Duodenal mucosa (tissue), 2 donors: Measurements from ENCODE around the gene PCDH10.

Experiments
- H3K27ac ChIP-seq: one replicate; pipeline ENCODE4 v1.7.0; 2013; ENCODE audit warnings: low read depth, low read length
- H3K27me3 ChIP-seq, 2 donors: one replicate each; pipeline ENCODE4 v1.7.0; 2013; ENCODE audit warnings: low read length in 2 of 2, control low read depth in 1 of 2; ENCODE audit not compliant: insufficient read depth in 2 of 2, control insufficient read depth in 1 of 2
- H3K36me3 ChIP-seq, 2 donors: one replicate each; pipeline ENCODE4 v1.7.0; 2013; ENCODE audit warnings: low read length in 2 of 2, control low read depth in 1 of 2; ENCODE audit not compliant: insufficient read depth in 2 of 2, control insufficient read depth in 1 of 2
- H3K4me1 ChIP-seq, 2 donors: one replicate each; pipeline ENCODE4 v1.7.0; 2013; ENCODE audit warnings: low read length in 2 of 2, control low read depth in 1 of 2; ENCODE audit not compliant: insufficient read depth in 2 of 2, control insufficient read depth in 1 of 2
- H3K4me3 ChIP-seq, 2 donors: one replicate each; pipeline ENCODE4 v1.7.0; 2013; ENCODE audit warnings: low read length in 2 of 2, low read depth in 1 of 2
- H3K9ac ChIP-seq, 2 donors: one replicate each; pipeline ENCODE4 v1.7.0; 2013; ENCODE audit warnings: low read length in 2 of 2, low read depth in 1 of 2
- H3K9me3 ChIP-seq, 2 donors: one replicate each; pipeline ENCODE4 v1.7.0; 2013; ENCODE audit warnings: low read length in 2 of 2, control low read depth in 1 of 2; ENCODE audit not compliant: control insufficient read depth in 1 of 2

PCDH10 gene

GRCh38 chr4:133148690-133149363 is at the start of gene PCDH10:
PCDH10 (plus strand) TSS chr4:133149294; CDS start chr4:133150141, 847 bp downstream.
- Histone ChIP-seq H3K4me3 (peak within 1 kb of the TSS; percentile 40 to 58), H3K9me3 (peaks cover 0 to 4% of the 10 kb centered on the region in 2 donors), H3K36me3 (no peaks in the 10 kb centered on the region), H3K9ac (no peak within 1 kb of the TSS), H3K27me3 (peaks cover 44 to 78% of the 10 kb centered on the region in 2 donors), H3K27ac (no peak within 1 kb of the TSS), H3K4me1 (peaks cover 6 to 8% of the 10 kb centered on the region in 2 donors)

GRCh38 chr4:133102043-133102442 is 47.1 kb upstream of the PCDH10 start:
- no peak overlapping the region for H3K27ac ChIP-seq
- H3K36me3 ChIP-seq = no peaks in the 10 kb centered on the region
- H3K4me3 ChIP-seq = no peak overlapping the region
- H3K9ac ChIP-seq = no peak overlapping the region
- H3K9me3 ChIP-seq = no peaks in the 10 kb centered on the region
- H3K27me3 ChIP-seq = no peaks in the 10 kb centered on the region
- H3K4me1 ChIP-seq = no peaks in the 10 kb centered on the region

GRCh38 chr4:133102612-133103409 is 46.3 kb upstream of the PCDH10 start:
- H3K9me3 ChIP-seq = no peaks in the 10 kb centered on the region
- H3K27me3 ChIP-seq = no peaks in the 10 kb centered on the region

GRCh38 chr4:133112641-133113040 is 36.5 kb upstream of the PCDH10 start:
- H3K4me1 ChIP-seq = no peaks in the 10 kb centered on the region
- H3K27me3 ChIP-seq = no peaks in the 10 kb centered on the region
- H3K9me3 ChIP-seq = no peaks in the 10 kb centered on the region
- H3K4me3 ChIP-seq = no peak overlapping the region
- no peak overlapping the region for H3K27ac ChIP-seq
- no peaks in the 10 kb centered on the region for H3K36me3 ChIP-seq
- no peak overlapping the region for H3K9ac ChIP-seq

More at GRCh38 chr4:133102612-133103409, 46.3 kb upstream of the PCDH10 start:
- Histone ChIP-seq H3K9ac (no peak overlapping the region), H3K4me1 (no peaks in the 10 kb centered on the region), H3K36me3 (no peaks in the 10 kb centered on the region), H3K4me3 (no peak overlapping the region), H3K27ac (no peak overlapping the region)

GRCh38 chr4:133124746-133125145 is 24.3 kb upstream of the PCDH10 start:
- Histone ChIP-seq H3K9me3 (peaks cover 3 to 8% of the 10 kb centered on the region in 2 donors), H3K36me3 (no peaks in the 10 kb centered on the region), H3K4me1 (no peaks in the 10 kb centered on the region), H3K27ac (no peak overlapping the region), H3K9ac (no peak overlapping the region), H3K27me3 (no peaks in the 10 kb centered on the region), H3K4me3 (no peak overlapping the region)

GRCh38 chr4:133127500-133127899 is 21.6 kb upstream of the PCDH10 start:
- Histone ChIP-seq H3K27ac (no peak overlapping the region), H3K36me3 (no peaks in the 10 kb centered on the region), H3K27me3 (no peaks in the 10 kb centered on the region), H3K4me3 (no peak overlapping the region), H3K4me1 (no peaks in the 10 kb centered on the region), H3K9ac (no peak overlapping the region), H3K9me3 (peaks cover 3 to 8% of the 10 kb centered on the region in 2 donors)

- Histone ChIP-seq H3K27ac (no peak overlapping the region), H3K36me3 (no peaks in the 10 kb centered on the region)
These were observed 19.9 kb upstream of the PCDH10 start for GRCh38 chr4:133129237-133129636.

GRCh38 chr4:133130171-133130570 is 18.9 kb upstream of the PCDH10 start:
- no peak overlapping the region for H3K27ac ChIP-seq
- no peaks in the 10 kb centered on the region for H3K36me3 ChIP-seq
- no peaks in the 10 kb centered on the region for H3K27me3 ChIP-seq
- H3K9ac ChIP-seq = no peak overlapping the region
- no peak overlapping the region for H3K4me3 ChIP-seq
- no peaks in the 10 kb centered on the region for H3K4me1 ChIP-seq
- no peaks in the 10 kb centered on the region for H3K9me3 ChIP-seq

More at GRCh38 chr4:133129237-133129636, 19.9 kb upstream of the PCDH10 start:
- Histone ChIP-seq H3K9ac (no peak overlapping the region), H3K4me1 (no peaks in the 10 kb centered on the region), H3K27me3 (no peaks in the 10 kb centered on the region), H3K9me3 (peaks cover 3 to 5% of the 10 kb centered on the region in 2 donors), H3K4me3 (no peak overlapping the region)

- no peaks in the 10 kb centered on the region for H3K27me3 ChIP-seq
- no peaks in the 10 kb centered on the region for H3K4me1 ChIP-seq
- no peak overlapping the region for H3K27ac ChIP-seq
- H3K9ac ChIP-seq = no peak overlapping the region
- H3K4me3 ChIP-seq = no peak overlapping the region
- H3K36me3 ChIP-seq = no peaks in the 10 kb centered on the region
- H3K9me3 ChIP-seq = no peaks in the 10 kb centered on the region
These were observed 17.1 kb upstream of the PCDH10 start for GRCh38 chr4:133131829-133132460.

GRCh38 chr4:133136833-133137232 is 12.3 kb upstream of the PCDH10 start:
- H3K9ac ChIP-seq = no peak overlapping the region
- H3K4me3 ChIP-seq = no peak overlapping the region
- H3K4me1 ChIP-seq = no peaks in the 10 kb centered on the region
- no peaks in the 10 kb centered on the region for H3K36me3 ChIP-seq
- no peak overlapping the region for H3K27ac ChIP-seq
- no peaks in the 10 kb centered on the region for H3K27me3 ChIP-seq
- H3K9me3 ChIP-seq = no peaks in the 10 kb centered on the region
